GM04503 (cell line): ENCODE measurements around the gene SPNS2.
A peak's percentile ranks its signal among the peaks of the same experiment; 100 is the strongest.

Source experiments
- DNase-seq: peaks from one replicate; pipeline ENCODE4 v3.0.0-alpha.2; 2012; ENCODE audit warnings: low read depth

Gene SPNS2

GRCh38 chr17:4550534-4551039 is 51.9 kb downstream of the SPNS2 start:
- DNase-seq: no peak

DNA sequence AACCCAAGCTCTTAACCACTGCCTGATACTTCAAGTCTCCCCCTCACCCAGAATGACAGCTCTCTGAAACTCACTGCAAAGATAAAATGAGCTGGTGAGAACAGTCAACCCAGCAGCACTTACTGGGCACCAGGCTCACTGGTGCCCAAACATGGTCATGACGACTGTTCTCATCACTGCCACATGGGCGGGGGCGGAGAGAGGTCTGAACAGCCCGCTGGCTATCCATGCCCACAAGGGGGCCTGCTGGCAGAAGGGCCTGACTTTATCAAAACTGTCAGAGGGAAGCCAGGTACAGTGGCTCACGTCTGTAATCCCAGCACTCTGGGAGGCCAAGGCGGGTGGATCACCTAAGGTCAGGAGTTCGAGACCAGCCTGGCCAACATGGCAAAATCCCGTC is 52.5 kb downstream of the SPNS2 start:
- no peak for DNase-seq

GRCh38 chr17:4551796-4552525 is 53.3 kb downstream of the SPNS2 start:
- no peak for DNase-seq

- no peak for DNase-seq
These were observed 55.0 kb downstream of the SPNS2 start for GRCh38 chr17:4553669-4554068.

DNA sequence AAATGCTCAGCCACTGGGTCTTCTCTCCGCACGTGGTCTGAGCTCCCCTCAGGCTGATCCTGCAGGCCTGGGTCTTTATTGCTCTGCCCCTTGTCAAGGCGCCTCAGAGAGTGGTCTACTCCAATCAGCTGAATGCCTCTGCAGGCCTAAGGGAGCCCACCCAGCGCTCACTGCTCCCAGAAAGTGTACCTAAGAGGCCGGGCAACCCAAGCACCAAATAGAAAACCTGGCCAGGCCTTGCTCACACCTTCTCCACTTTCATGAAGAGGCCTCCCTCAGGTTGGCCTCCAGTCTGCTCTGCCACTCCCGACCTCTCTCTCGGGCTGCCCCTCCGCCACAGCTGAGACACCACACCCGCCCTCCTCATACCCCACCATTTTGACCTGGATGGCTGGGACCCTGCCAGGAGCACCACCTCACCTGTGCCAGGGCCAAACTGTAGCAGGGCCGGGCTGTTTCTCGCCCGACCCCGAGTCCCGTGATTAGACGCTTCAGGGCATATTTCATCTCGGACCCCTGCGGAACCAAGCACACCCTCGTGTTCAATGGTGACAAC is 55.8 kb downstream of the SPNS2 start:
- DNase-seq: no peak

DNA sequence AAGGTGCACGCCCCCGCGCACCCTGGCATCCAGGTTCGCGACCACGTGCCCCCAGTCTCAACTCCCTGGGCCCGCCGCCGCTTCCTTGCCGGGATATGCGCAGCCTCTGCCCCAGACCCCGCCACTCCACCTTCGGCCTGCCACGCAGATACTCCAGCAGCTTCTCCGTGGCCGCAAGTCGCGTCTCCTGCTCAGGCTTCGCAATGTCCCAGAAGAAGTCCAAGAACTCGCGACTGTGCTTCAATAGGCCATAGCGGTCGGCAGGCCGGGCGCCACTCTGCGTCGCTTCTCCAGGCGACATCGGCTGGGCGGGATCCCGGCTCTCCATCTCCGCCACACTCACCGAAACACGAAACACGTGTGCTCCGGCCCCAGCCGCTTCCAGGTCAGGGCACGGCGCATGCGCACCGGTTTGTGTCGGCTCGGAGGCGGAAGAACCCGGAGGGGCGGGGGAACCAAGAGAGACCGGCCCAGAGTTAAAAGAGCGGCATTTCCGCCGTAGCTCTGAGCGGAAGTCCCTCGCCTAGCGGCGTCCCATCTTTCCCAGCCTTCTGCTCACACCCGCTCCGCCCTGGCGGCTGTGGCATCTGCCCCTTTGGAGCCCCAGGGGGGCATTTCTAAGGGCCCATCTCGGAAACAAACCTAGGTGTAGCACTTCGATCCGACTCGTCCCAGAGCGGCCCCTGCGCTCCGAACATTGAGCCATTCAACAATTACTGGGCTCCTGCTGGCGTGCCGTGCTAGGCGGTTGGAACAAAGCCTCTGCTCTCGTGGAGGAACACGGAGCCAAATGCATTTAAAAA is 56.5 kb downstream of the SPNS2 start, which contains the start of gene MYBBP1A:
MYBBP1A (minus strand) TSS at position 388 of the 803 bp plus-strand sequence; CDS start at position 328, 60 bp downstream.
- peak; percentile 62 for DNase-seq

DNA sequence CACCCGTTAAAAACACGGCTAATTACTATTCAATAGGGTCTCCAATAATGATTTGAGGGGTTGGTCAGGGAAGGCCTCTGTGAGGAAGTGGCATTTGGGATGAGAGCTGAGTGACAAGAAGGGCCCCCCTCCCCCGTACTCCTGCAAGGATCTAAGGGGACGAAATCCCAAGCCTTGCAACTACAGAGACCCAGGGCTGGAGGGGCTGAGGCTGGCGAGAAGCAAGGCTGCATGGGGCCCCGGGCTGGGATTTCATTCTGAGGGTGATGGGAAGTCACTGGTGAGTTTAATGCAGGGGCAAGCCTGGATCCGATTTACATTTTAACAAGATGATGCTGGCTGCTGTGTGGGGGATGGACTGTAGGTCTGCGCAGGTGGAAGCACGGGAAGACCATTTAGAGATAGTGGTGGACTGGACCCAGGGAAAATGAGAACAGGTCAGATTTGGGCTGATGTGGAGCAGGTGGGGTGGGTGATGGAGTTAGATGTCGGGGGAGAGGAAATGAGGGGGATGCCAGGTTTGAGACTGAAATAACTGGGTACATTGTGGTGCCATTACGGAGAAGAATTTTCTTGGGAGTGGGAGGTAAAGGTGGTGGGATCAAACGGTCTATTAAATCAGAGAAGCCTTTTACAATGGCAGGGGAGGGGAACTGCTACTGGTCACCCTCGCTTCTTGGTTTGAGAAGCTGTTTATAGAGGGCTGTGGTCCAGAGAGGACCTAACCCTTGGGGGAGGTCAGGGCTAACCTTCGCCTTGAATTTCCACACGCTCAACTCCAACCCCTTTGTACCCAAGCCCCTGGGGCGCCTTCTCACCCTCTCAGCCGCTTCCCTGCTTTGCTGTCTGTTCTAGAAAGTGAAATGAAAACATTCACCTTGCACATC is 57.4 kb downstream of the SPNS2 start:
- DNase-seq: no peak

- DNase-seq: no peak
These were observed 58.3 kb downstream of the SPNS2 start for GRCh38 chr17:4556996-4557395.

- no peak for DNase-seq
These were observed 59.1 kb downstream of the SPNS2 start for GRCh38 chr17:4557626-4558346.

DNA sequence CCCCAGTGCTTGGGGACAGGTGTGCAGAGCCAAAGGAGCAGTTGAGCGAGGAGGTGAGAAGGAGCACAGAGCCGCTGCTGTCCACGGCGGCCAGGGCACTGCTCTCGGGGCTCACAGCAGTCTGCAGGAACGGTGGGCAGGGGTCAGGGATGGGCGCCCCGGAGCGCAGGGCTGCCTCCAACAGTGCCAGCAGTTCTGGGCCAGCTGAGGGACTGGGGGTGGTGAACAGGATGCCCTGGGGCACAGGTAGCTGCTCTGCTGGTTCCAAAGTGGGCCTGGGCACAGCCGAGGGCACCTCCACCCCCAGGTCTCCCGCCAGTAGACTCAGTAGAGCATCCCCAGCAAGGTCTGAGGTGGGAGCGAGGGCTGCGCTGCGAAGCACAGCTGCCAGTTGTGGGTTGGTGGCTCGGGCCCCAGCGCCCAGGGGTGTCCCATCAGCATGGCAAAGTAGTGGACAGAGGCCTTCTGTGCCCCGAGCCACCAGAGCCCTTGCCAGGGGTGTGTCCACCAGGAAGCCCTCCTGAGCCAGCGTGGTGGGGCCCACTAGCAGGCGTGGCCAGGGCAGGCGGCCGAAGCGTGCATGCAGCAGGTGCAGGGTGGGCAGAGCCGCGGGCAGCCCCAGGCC is 59.8 kb downstream of the SPNS2 start:
- DNase-seq: no peak

DNA sequence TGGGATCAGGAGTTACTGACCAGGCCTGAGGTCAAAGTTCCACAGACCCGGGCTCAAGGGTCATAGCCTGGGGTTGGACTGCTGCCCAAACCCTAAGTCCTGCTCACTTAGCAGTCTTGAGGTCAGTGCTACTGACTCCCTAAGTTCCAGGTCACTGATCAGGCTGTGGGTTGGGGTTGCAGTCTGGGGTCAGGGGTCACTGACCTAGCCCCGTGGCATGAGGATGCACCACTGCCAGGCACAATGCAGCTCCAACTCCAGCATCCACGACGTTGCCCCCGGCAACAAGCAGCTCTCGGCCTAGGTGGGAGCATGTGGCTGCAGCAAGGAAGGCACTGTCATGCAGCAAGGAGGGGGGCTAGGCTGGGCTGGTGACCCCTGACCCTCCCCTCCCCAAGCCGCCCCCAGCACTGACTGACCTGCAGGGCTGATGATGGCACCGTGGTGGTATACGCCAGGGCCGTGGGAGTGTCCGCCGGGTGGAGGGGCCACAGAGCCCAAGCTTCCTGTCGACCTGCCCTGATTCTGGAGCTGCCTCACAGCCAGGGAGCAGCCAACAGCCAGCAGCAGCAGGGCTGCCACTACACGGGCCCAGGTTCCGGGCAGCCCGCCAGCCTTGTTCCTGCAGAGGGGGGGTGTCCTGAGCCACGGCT is 60.6 kb downstream of the SPNS2 start:
- no peak for DNase-seq

- DNase-seq: no peak
These were observed 61.3 kb downstream of the SPNS2 start for GRCh38 chr17:4559966-4560365.

- DNase-seq: no peak
These were observed 61.7 kb downstream of the SPNS2 start, which contains the start of gene GGT6 for GRCh38 chr17:4560421-4560820. TSS of gene GGT6 (minus strand) at chr17:4560577. CDS start at chr17:4560521, 56 bp downstream.

GRCh38 chr17:4560837-4561256 is 62.2 kb downstream of the SPNS2 start:
- DNase-seq: no peak

GRCh38 chr17:4562015-4562969 is 63.6 kb downstream of the SPNS2 start:
- peak; percentile 21 for DNase-seq

DNA sequence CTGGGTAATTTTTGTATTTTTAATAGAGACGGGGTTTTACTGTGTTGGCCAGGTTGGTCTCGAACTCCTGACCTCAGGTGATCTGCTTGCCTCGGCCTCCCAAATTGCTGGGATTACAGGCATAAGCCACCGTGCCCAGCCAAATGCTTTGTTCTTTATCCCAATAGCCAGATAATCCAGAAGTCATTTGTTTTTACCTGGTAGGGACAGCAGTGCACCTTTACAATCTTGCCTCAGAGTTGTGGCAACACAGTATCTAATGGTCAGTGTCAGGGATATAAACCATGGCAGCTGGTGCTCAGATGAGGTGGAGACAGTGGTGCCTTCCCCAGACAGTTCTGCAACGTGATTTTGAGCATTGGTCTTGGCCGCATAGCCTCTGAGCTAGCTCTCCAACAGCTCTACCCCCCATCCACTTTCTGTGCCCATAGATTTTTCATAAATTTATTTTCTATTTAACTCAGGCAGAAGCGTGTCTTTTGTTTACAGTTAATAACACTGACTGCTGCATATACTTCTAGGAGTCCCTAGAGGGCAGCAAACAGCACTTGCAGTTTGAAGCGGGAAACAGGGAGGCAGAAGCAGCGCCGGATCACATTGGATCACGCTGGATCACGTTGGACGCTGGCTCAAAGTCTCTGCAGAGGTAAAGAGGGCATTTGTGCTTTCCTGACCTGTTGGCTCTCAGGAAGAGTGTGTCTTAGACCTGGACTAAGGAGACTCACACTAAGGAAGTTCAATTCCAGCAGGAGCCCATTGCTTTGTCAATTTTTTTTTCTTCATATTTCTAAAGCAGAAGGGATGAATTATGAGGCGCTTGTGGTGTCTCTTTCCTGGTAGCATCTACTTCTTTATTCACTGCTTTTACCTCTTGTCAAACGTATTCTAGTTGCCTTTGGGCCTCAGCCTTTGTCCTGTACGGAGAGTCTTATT is 66.8 kb downstream of the SPNS2 start:
- peak; percentile 8 for DNase-seq

DNA sequence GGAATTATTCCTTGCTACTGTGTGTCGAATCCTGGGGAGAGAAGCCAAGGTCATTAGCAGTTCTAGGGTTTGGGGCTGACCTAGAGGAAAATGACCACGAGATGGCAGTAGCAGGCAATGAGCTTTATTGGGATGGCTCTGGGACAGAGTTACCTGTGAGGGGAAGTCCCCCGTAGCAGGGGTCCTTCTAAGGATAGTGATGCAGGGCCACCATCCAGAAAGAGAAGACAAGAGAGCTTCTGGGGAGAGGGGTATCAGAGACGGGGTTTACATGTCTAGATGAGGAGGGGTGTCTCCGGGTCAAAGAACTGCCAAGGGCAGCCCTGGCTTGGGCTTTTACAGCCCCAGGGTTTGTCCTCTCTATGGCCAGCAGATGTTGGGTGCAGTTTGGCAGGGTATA is 68.1 kb downstream of the SPNS2 start:
- DNase-seq: no peak

DNA sequence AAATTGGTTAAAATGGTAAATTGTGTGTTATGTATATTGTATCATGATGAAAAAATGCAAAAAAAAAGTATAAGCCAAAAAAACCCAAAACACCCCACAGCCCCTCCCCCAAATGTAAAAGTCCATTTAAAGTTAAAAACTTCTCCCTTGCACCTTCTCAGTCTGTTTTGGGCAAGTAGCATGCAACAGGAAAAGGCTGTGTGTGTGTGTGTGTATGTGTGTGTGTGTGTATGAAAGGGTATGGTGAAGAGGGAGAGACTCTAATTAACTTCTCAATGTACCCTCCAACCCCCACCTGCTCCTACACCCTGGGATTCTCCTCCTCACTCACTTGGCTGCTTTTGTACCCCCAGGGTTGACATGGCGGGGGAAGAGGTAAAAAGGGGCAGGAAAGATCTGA is 70.9 kb downstream of the SPNS2 start:
- no peak for DNase-seq
